AG20443 (cell line): Measurements from ENCODE around the gene PTPRN2.
"Not testable (repeated sequence)": the region's sequence is repeated elsewhere in the genome, so short reads cannot be mapped to it uniquely, and the experiment has no call there.

Experiments used
- DNase-seq: peaks from one replicate; pipeline ENCODE4 v3.0.0; 2012; ENCODE audit warnings: low spot score, mixed read lengths

The PTPRN2 gene

GRCh38 chr7:157788573-157788972 lies 799.0 kb downstream of the PTPRN2 start:
- no peak for DNase-seq

GRCh38 chr7:157787275-157787701 lies 800.3 kb downstream of the PTPRN2 start:
- DNase-seq = no peak

- no peak for DNase-seq
Observed at GRCh38 chr7:157786375-157787274, 801.0 kb downstream of the PTPRN2 start.

- no peak for DNase-seq
Observed at GRCh38 chr7:157785486-157786186, 802.0 kb downstream of the PTPRN2 start.

- DNase-seq = no peak
Observed at GRCh38 chr7:157784979-157785441, 802.6 kb downstream of the PTPRN2 start.

GRCh38 chr7:157784041-157784835 lies 803.4 kb downstream of the PTPRN2 start:
- no peak for DNase-seq

- DNase-seq = no peak
Observed at GRCh38 chr7:157782041-157782440, 805.6 kb downstream of the PTPRN2 start.

- DNase-seq = no peak
Observed at GRCh38 chr7:157780721-157781120, 806.9 kb downstream of the PTPRN2 start.

GRCh38 chr7:157780312-157780711 lies 807.3 kb downstream of the PTPRN2 start:
- DNase-seq = no peak

- DNase-seq = no peak
Observed at GRCh38 chr7:157779206-157779605, 808.4 kb downstream of the PTPRN2 start.

- DNase-seq = not testable (repeated sequence)
Observed at GRCh38 chr7:157777194-157777762, 810.3 kb downstream of the PTPRN2 start.

GRCh38 chr7:157775560-157776332 lies 811.9 kb downstream of the PTPRN2 start:
- DNase-seq = no peak

GRCh38 chr7:157775021-157775559 lies 812.5 kb downstream of the PTPRN2 start:
- no peak for DNase-seq

GRCh38 chr7:157774495-157774894 lies 813.1 kb downstream of the PTPRN2 start:
- no peak for DNase-seq

- no peak for DNase-seq
Observed at GRCh38 chr7:157773361-157773760, 814.3 kb downstream of the PTPRN2 start.

GRCh38 chr7:157772486-157773130 lies 815.0 kb downstream of the PTPRN2 start:
- no peak for DNase-seq

- DNase-seq = no peak
Observed at GRCh38 chr7:157771689-157772088, 815.9 kb downstream of the PTPRN2 start.

- no peak for DNase-seq
Observed at GRCh38 chr7:157770716-157771320, 816.8 kb downstream of the PTPRN2 start.

GRCh38 chr7:157769526-157770215 lies 818.0 kb downstream of the PTPRN2 start:
- DNase-seq = no peak
